DOHH2 (cell line): Measurements from ENCODE around the gene RASA4B.
"Not testable (repeated sequence)": the region's sequence is repeated elsewhere in the genome, so short reads cannot be mapped to it uniquely, and the experiment has no call there.

Source experiments
- EZH2phosphoT487 ChIP-seq: fragments of 200-600 bp; sonication (generic); IDR thresholded peaks from 2 replicates; pipeline ENCODE4 v1.6.1; 2017; ENCODE audit warnings: borderline replicate concordance, mild to moderate bottlenecking, antibody characterized with exemption, low read length, moderate library complexity, mixed read lengths
- TF ChIP-seq, protein P1 (sequence below): fragments of 200-600 bp; sonication (generic); IDR thresholded peaks from one replicate; pipeline ENCODE4 v1.5.1; 2014; ENCODE audit warnings: antibody characterized with exemption, mild to moderate bottlenecking, low read depth, low read length; ENCODE audit not compliant: poor library complexity, severe bottlenecking

DNA sequence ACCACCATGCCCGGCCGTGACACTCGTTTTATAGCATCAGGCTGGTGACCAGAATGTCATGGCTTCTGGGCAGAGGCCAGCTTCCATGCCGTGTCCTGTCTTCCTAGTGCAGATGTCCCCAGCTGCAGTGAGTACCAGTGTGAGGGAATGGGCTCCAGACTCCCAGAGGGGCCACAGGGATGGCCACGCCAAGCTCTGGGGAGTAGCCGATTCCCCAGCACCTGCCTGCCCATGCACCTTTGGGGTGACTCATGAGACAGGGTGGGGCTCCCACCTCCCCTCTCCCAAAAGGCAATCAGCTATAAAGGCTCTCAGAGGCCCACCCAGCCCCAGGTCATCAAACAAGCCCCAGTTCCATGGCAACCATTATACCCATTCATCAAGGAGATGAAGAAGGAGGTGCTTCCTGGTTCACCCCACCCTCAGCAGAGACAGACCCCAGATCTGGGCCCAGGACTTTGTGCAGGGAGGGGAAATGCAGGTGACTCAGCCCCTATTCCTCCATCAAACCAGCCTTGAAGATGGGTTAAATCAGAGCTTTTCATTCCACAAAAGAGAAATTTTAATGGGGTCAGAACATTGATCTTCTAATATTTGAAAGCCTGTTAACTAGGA, 33.3 kb upstream of the RASA4B start, which contains the start of gene SPDYE2:
- TF ChIP-seq, protein P1, sequence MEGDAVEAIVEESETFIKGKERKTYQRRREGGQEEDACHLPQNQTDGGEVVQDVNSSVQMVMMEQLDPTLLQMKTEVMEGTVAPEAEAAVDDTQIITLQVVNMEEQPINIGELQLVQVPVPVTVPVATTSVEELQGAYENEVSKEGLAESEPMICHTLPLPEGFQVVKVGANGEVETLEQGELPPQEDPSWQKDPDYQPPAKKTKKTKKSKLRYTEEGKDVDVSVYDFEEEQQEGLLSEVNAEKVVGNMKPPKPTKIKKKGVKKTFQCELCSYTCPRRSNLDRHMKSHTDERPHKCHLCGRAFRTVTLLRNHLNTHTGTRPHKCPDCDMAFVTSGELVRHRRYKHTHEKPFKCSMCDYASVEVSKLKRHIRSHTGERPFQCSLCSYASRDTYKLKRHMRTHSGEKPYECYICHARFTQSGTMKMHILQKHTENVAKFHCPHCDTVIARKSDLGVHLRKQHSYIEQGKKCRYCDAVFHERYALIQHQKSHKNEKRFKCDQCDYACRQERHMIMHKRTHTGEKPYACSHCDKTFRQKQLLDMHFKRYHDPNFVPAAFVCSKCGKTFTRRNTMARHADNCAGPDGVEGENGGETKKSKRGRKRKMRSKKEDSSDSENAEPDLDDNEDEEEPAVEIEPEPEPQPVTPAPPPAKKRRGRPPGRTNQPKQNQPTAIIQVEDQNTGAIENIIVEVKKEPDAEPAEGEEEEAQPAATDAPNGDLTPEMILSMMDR: not testable (repeated sequence)
- not testable (repeated sequence) for TF ChIP-seq EZH2phosphoT487
